Measurements from ENCODE around the gene DAPK1. TPM values are rescaled to one million over a fixed set of nuclear protein-coding genes. Genes with fewer than 3 reads are reported as not detected.
A peak's percentile ranks its signal among the peaks of the same experiment; 100 is the strongest.

DAPK1 gene
- total RNA-seq, result 28.9 TPM

GRCh38 chr9:87497604-87498045, at the start of gene DAPK1:
Gene DAPK1, plus strand, starts transcription at chr9:87497867. Its CDS starts 1,211 bp downstream, at chr9:87499078.
- DNase-seq, result peak; percentile 86

GRCh38 chr9:87451149-87451548, 46.5 kb upstream of the DAPK1 start:
- DNase-seq, result no peak

- DNase-seq, result no peak
These were observed 42.3 kb upstream of the DAPK1 start for GRCh38 chr9:87455407-87455806.

GRCh38 chr9:87461256-87461655, 36.4 kb upstream of the DAPK1 start:
- DNase-seq, result no peak

- DNase-seq, result peak; percentile 46
These were observed 33.3 kb upstream of the DAPK1 start for GRCh38 chr9:87464110-87464991.

DNA sequence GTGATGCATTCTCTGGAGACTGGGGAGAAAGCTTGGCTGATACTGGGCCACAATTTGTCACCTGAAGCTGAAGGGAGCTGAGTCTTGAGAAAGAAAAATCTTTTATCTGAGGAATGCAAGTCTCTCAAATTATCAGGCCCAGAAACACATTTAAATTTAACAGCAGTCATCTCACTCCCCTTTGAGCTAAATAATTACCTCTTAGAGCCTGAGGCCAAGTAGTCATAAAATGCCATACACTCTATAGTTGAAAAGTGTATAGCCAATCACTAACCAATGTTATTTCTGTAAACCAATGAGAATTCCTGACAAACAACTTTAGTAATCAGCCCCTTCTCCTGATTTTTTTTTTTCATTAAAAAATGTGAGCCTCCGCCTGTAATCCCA, 32.7 kb upstream of the DAPK1 start:
- no peak for DNase-seq

DNA sequence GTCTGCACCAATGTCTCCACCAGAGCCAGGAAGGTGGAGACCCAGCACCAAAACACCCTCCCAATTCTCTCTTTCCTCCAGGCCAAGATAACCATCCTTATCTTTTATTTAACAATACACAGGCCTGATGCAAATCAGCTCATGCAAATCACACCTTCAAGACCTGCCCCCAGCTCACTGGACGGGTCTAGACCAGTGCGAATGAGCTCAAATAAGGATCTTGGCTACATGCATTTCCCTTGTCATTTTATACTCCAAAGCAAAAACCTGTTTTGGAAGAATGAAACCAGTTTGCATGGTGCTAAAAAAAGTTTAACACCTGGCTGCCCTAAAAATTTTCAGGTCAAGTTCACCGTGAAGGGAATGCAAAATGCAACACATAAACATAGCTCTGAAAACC, 31.9 kb upstream of the DAPK1 start:
- DNase-seq, result peak; percentile 30

GRCh38 chr9:87467187-87467586, 30.5 kb upstream of the DAPK1 start:
- no peak for DNase-seq

DNA sequence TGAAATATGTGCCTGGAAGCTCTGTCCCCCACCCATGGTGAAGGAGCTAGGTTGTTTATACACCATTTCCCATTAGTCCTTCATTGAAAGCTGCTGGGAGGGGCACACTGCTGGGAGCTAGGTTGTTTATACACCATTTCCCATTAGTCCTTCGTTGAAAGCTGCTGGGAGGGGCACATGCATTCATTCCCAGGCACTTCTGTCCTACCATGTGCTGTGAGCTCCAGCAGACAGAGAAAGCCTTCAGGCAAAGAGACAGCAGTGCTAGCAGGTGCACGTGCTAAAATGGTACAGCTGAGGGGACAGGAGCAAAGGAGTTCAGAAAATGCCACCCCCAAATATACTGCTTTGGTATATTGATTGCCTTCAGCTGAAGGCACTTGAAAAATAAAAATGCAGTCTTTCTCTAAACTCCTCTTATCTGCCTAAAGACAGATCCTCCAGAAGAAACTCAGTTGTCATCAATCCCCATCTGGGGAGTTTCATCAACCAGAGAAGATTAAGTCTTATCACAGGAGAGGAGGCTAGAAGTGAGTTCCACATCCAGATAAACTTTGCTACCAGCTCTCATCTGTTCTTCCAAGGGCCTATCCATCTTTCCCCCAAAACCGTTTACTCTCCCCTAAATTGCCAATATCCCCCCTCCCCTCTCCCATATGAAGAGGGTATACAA, 27.7 kb upstream of the DAPK1 start:
- DNase-seq, result peak; percentile 57

DNA sequence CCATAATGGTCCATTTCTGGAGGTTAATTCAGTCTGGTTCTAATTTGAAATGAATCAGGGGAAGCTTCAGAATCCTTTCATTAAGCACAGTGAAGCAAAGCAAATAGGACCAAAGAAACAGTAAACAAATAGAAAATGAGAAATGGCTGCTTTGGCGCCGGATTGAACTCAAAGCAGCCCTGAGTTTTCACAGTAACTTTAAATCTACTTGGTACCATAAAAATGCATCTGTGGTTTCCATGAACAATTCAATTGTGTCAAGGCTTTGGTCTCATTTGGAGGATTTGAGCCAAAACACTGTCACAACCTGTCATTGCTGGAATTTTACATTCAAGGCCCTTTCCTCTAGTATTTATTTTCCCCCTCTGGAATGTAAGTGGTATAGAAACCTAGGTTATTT, 25.9 kb upstream of the DAPK1 start:
- peak; percentile 18 for DNase-seq

- no peak for DNase-seq
These were observed 22.2 kb upstream of the DAPK1 start for GRCh38 chr9:87475463-87475862.

DNA sequence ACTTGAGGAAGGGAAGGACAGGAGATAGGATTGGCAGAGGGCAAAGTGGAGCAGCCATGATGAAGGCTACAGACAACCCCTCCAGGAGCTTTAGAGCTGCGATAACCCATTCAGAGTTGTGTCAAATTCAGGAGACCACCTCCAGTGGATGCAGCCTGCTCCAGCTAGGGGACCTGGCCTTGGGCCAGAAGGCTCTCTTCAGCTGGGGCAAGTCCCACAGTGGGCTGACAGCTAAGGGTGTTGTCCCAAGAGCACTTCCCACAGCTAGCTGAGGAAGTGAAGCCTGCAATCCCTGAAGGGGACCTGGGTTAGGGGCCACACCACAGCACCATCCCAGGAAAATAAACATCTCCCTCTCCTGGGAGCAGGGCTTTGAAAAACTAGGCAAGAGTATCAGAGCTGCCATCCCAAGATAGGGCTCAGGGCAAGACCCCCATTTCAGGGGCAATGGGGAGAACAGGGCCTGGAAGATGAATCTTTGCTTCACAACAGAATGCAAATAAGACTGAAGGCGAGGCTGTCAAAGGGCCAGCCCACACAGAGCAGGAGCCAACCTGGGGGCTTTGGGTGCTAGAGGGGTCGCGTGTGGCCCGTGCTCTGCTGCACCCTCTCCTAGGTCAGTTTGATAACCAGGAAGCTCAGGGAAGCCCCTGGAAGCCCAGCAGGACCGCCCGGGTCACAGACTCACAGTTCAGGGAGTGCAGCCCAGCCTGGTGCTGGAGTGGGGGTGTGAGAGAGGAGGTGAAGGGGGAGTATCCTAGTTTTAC, 19.3 kb upstream of the DAPK1 start:
- DNase-seq, result no peak

- no peak for DNase-seq
These were observed 17.9 kb upstream of the DAPK1 start for GRCh38 chr9:87479801-87480201.

DNA sequence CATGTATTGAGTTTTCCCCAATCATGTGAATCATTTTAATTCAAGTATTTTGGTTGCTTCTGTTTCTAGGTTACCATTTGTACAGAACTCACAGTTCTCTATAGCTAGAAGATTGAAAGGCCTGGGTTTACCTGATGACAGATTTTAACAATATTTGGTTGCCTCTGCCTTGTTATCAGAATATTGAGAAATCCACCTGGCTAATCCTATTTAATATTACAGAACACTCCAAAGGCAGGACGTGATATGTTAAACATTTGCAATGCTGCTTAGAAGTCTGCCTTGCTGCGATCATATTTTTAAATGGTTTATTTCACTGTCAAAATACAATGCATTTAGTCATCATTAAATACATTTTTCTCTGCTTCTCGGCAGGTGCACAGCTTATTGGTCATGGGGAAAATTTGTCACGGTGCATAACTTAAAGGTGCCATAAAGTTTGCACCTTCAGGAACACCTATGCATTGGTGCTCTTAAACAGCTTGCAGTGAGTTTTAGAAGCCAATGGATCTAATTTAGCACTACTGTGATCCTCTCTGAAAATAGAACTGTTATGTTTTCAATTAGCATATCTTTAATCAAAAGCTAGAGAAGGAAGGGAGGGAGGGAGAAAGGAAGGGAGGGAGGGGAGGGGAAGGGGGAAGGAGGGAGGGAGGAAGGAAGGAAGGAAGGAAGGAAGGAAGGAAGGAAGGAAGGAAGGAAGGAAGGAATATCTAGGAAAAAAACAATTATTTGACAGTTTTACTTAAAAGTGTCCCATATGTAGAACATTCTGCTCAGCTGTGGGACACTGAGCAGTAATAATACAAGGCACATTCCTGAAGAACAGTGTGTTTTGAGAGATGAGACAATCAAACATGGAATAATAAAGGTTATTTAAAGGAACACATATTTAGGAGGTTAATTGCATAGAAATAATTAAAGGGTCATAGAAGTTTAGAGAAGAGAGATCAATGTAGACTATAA, 15.5 kb upstream of the DAPK1 start:
- DNase-seq, result no peak

DNA sequence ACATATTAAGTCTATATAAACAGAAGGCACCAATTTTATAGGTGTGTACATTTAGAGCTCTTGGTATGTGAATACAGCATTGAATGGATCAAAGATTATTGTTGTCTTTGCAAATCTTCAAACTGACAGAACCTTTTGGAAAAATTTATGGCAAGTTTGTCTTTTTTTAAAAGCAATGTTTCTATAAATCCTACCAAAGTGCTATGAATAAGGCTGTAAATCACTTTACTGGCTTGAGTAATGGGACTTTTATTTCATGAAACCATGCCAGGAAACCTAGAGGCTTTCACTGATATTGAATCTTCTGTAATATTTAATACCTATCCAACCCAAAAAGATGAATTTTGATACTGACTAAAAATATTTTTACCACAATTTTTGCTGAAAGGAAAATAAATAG, 7.4 kb upstream of the DAPK1 start:
- no peak for DNase-seq

DNA sequence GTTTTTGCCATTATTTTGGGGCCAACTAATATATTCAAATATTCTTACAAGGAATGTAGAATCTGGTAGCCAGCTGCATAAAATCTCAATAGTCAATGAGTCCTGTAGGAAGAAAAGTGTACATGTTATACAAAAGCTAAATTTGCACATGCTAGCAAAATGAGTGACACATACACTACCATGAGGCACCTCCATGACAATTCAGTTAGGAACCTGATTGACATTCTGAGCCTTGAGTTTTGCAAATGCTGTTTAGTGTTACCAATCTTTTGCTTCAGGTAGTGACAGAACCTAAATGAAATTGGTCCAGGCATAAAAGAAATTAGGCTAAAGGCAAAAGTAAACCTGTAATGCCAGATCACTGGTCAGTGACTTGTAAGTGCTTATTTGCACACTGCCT, 6.8 kb upstream of the DAPK1 start:
- no peak for DNase-seq

DNA sequence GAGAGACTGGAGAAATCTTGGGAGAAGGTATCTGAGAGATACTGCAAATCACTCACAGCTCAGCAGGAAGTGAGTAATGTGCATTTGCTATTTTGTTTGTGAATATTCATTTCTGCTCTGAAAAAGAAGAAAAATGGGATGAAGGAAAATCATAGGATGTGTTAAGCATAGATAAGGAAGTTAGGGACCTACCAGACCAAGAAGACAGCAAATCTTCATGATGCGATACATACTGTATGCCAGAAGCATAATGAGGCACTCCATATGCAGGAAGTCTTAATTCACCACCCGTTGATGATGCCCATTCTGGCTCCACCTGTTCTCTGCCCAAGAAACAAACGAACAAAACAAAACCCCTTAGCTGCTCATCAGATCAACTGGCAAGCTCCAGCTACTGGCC, 6.1 kb upstream of the DAPK1 start:
- DNase-seq, result no peak

GRCh38 chr9:87492642-87493041, 5.0 kb upstream of the DAPK1 start:
- DNase-seq, result no peak

DNA sequence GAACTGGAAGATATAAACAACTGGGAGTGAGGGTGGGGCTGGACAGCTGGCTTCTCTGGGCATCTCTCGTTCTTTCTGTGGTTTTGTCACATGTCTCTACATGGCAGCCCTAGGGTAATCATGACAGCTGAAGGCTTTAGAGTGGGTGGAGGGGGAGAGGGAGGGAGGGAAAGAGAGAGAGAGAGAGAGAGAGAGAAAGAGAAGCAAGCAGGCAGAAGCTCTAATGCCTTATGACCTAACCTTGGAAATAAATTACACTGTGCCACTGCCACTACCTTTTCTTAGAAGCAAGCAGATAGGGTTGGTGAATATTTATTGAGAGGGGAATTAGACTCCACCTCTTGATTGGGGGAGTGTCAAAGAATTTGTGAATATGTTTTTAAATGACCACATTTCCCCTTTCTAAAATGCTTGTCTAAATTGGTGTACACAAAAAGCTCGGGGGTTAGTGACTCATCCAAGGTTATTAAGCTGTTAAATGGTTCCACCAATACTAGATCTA, 2.6 kb upstream of the DAPK1 start:
- peak; percentile 95 for DNase-seq

- DNase-seq, result no peak
These were observed 525 bp upstream of the DAPK1 start for GRCh38 chr9:87497080-87497603.

Measured in tongue (tissue), 2 donors.